ENCODE results near the gene SRPK3.
"Not testable (repeated sequence)": the region's sequence is repeated elsewhere in the genome, so short reads cannot be mapped to it uniquely, and the experiment has no call there.

SRPK3 gene

GRCh38 chrX:153744210-153745066 lies 36.4 kb upstream of the SRPK3 start:
- no peak overlapping the region for H3K4me3 ChIP-seq (ENCODE audit: low read depth, low read length)
- no peak for DNase-seq (ENCODE audit: low read depth)

- DNase-seq (ENCODE audit: low read depth); H3K4me3 ChIP-seq (ENCODE audit: low read depth, low read length): not testable (repeated sequence)
Measured at GRCh38 chrX:153745067-153745433, 35.8 kb upstream of the SRPK3 start.

- no peak for DNase-seq (ENCODE audit: low read depth)
- H3K4me3 ChIP-seq (ENCODE audit: low read depth, low read length) = no peak overlapping the region
Measured at GRCh38 chrX:153746359-153746758, 34.5 kb upstream of the SRPK3 start.

- not testable (repeated sequence) for H3K4me3 ChIP-seq (ENCODE audit: low read depth, low read length); DNase-seq (ENCODE audit: low read depth)
Measured at GRCh38 chrX:153746991-153747390, 33.9 kb upstream of the SRPK3 start.

- DNase-seq (ENCODE audit: low read depth); H3K4me3 ChIP-seq (ENCODE audit: low read depth, low read length): not testable (repeated sequence)
Measured at GRCh38 chrX:153749017-153749416, 31.8 kb upstream of the SRPK3 start.

GRCh38 chrX:153750127-153750774 lies 30.6 kb upstream of the SRPK3 start:
- no peak for DNase-seq (ENCODE audit: low read depth)
- no peak overlapping the region for H3K4me3 ChIP-seq (ENCODE audit: low read depth, low read length)

- H3K4me3 ChIP-seq (ENCODE audit: low read depth, low read length) = no peak overlapping the region
- no peak for DNase-seq (ENCODE audit: low read depth)
Measured at GRCh38 chrX:153755136-153755535, 25.7 kb upstream of the SRPK3 start.

GRCh38 chrX:153761863-153762262 lies 19.0 kb upstream of the SRPK3 start:
- no peak overlapping the region for H3K4me3 ChIP-seq (ENCODE audit: low read depth, low read length)
- no peak for DNase-seq (ENCODE audit: low read depth)

GRCh38 chrX:153762626-153763173 lies 18.1 kb upstream of the SRPK3 start:
- DNase-seq (ENCODE audit: low read depth) = no peak
- no peak overlapping the region for H3K4me3 ChIP-seq (ENCODE audit: low read depth, low read length)

GRCh38 chrX:153763298-153763932 lies 17.4 kb upstream of the SRPK3 start:
- H3K4me3 ChIP-seq (ENCODE audit: low read depth, low read length) = no peak overlapping the region
- no peak for DNase-seq (ENCODE audit: low read depth)

GRCh38 chrX:153763989-153764755 lies 16.7 kb upstream of the SRPK3 start, which contains the start of gene PLXNB3:
Gene PLXNB3, plus strand, starts transcription at chrX:153764249. Its CDS starts 1,287 bp downstream, at chrX:153765536.
- DNase-seq (ENCODE audit: low read depth) = peak; percentile 19
- peak within 1 kb of the TSS; percentile 51 for H3K4me3 ChIP-seq (ENCODE audit: low read depth, low read length)

GRCh38 chrX:153764786-153765137 lies 16.1 kb upstream of the SRPK3 start:
- H3K4me3 ChIP-seq (ENCODE audit: low read depth, low read length) = peak overlapping the region; percentile 51
- no peak for DNase-seq (ENCODE audit: low read depth)

- DNase-seq (ENCODE audit: low read depth) = no peak
- peak overlapping the region; percentile 51 for H3K4me3 ChIP-seq (ENCODE audit: low read depth, low read length)
Measured at GRCh38 chrX:153765138-153766079, 15.4 kb upstream of the SRPK3 start.

GRCh38 chrX:153766098-153766817 lies 14.6 kb upstream of the SRPK3 start:
- H3K4me3 ChIP-seq (ENCODE audit: low read depth, low read length) = peak overlapping the region; percentile 34
- DNase-seq (ENCODE audit: low read depth) = peak; percentile 41

- DNase-seq (ENCODE audit: low read depth) = no peak
- no peak overlapping the region for H3K4me3 ChIP-seq (ENCODE audit: low read depth, low read length)
Measured at GRCh38 chrX:153766871-153767673, 13.8 kb upstream of the SRPK3 start.

GRCh38 chrX:153767674-153768055 lies 13.2 kb upstream of the SRPK3 start:
- DNase-seq (ENCODE audit: low read depth) = no peak
- no peak overlapping the region for H3K4me3 ChIP-seq (ENCODE audit: low read depth, low read length)
